Karpas-422 (cell line): ENCODE data around the gene GNMT. TPM values are rescaled to one million over a fixed set of nuclear protein-coding genes. Genes with fewer than 3 reads are reported as not detected.

ENCODE experiments used
- DNase-seq: peaks from one replicate; pipeline ENCODE4 v3.0.0-alpha.2; 2015
- H2AFZ ChIP-seq: fragments of 200-600 bp; sonication (generic); 2 replicates; pipeline ENCODE4 v1.6.1; 2014; ENCODE audit warnings: antibody characterized with exemption, low read length, mixed read lengths
- H3K27ac ChIP-seq: fragments of 200-600 bp; sonication (generic); 2 replicates; pipeline ENCODE4 v1.5.1; 2014; ENCODE audit warnings: mild to moderate bottlenecking, low read length, moderate library complexity
- H3K27me3 ChIP-seq: fragments of 200-600 bp; sonication (generic); 2 replicates; pipeline ENCODE4 v1.6.1; 2014; ENCODE audit warnings: low read length, mixed read lengths
- H3K36me3 ChIP-seq: fragments of 200-600 bp; sonication (generic); 2 replicates; pipeline ENCODE4 v1.6.1; 2014; ENCODE audit warnings: low read length, mixed read lengths; ENCODE audit not compliant: insufficient read depth
- H3K4me1 ChIP-seq: fragments of 200-600 bp; sonication (generic); 2 replicates; pipeline ENCODE4 v1.6.1; 2014; ENCODE audit warnings: mild to moderate bottlenecking, low read length, mixed read lengths
- H3K4me2 ChIP-seq: fragments of 200-600 bp; sonication (generic); 2 replicates; pipeline ENCODE4 v1.6.1; 2014; ENCODE audit warnings: low read length, low read depth, mild to moderate bottlenecking; ENCODE audit not compliant: poor library complexity, severe bottlenecking
- H3K4me3 ChIP-seq: fragments of 200-600 bp; sonication (generic); 2 replicates; pipeline ENCODE4 v1.5.1; 2014; ENCODE audit warnings: mild to moderate bottlenecking, antibody characterized with exemption, low read length, mixed read lengths
- H3K79me2 ChIP-seq: fragments of 200-600 bp; sonication (generic); 2 replicates; pipeline ENCODE4 v1.6.1; 2014; ENCODE audit warnings: mild to moderate bottlenecking, low read length, mixed read lengths
- H3K9ac ChIP-seq: fragments of 200-600 bp; sonication (generic); 2 replicates; pipeline ENCODE4 v1.6.0; 2014; ENCODE audit warnings: low read length
- H3K9me2 ChIP-seq: fragments of 200-600 bp; sonication (generic), shearing (Covaris generic); replicated peaks from 2 replicates; pipeline ENCODE4 v1.6.0; 2014; ENCODE audit warnings: mild to moderate bottlenecking, low read length, moderate library complexity; ENCODE audit not compliant: insufficient read depth
- H3K9me3 ChIP-seq: fragments of 300-700, 200-600 bp; sonication (generic); 2 replicates; pipeline ENCODE4 v1.6.1; 2014; ENCODE audit warnings: low read length, mixed read lengths
- H4K20me1 ChIP-seq: fragments of 200-600 bp; sonication (generic); 2 replicates; pipeline ENCODE4 v1.6.1; 2014; ENCODE audit warnings: mild to moderate bottlenecking, antibody characterized with exemption, low read length, low read depth; ENCODE audit not compliant: insufficient read depth
- total RNA-seq: library from RNA; depleted of rRNA; stranded (reverse); fragments of >200 nt; shearing (Covaris generic); gene quantifications from 2 replicates; pipeline ENCODE4 v1.2.3, GENCODE V29; 2014; ENCODE audit warnings: low replicate concordance

GNMT gene
- total RNA-seq, 1 experiment from 2014 or later: 0.48 TPM

DNA sequence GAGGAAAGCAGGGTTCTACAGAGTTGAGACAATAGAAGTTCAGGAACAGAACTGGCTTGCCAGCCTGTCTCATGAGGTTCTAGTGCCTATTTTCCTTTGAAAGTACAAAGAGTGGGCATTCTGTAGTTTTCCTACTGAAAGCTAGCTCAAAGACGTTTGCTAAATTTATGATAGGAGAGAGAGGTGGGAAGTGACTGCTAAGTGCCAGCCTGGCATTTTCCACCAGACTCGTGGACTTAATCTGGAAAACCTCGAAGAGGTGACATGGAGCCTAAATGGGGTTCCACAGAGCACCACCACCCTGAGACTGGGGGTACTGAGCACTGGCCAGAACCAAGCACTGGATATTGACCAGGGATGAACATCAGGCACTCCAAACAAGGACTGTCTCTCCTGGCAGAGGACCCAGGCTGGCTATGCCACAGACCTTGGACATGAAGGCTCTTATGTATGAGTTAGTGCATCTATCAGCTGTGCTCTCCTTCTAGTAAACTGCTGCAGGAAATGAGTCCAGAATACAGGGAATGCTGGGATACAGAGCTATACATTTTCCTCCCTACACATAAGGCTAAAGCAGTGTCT lies 11.3 kb downstream of the GNMT start:
- Histone ChIP-seq H3K4me2 (no peak overlapping the region), H2AFZ (no peak overlapping the region), H3K9me2 (no peaks in the 10 kb centered on the region), H3K27me3 (no peaks in the 10 kb centered on the region), H3K27ac (no peak overlapping the region), H3K9me3 (no peaks in the 10 kb centered on the region), H3K4me3 (no peak overlapping the region), H4K20me1 (no peaks in the 10 kb centered on the region), H3K9ac (no peak overlapping the region), H3K79me2 (peaks cover 12% of the 10 kb centered on the region), H3K4me1 (peaks cover 6% of the 10 kb centered on the region), H3K36me3 (peaks cover 2% of the 10 kb centered on the region; the same call in 1 of the 2 replicates)
- DNase-seq: no peak

DNA sequence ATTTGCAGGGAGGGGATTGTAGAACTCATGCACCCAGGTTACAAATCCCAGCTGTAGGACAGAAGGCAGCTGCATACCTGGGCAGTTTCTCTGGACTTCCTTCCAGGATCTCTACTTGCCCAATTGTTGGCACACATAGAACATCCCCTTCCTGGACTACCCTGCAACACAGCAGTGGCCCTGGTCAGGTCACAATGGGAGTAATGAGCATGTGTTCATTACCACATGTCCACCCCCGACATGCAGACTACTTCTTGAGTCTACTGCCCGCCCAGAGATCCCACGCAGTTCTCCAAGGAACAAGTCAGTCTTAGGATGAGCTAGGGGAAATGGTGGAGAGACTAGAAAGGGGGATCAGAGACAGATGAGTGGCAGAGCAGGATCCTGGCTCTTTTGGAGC lies 13.4 kb downstream of the GNMT start:
- Histone ChIP-seq H3K27ac (no peak overlapping the region), H3K9ac (no peak overlapping the region), H3K4me3 (no peak overlapping the region), H3K4me1 (peaks cover 19% of the 10 kb centered on the region), H2AFZ (no peak overlapping the region), H3K36me3 (peaks cover 6% of the 10 kb centered on the region; the same call in 1 of the 2 replicates), H3K27me3 (no peaks in the 10 kb centered on the region), H3K79me2 (peaks cover 32% of the 10 kb centered on the region), H3K9me3 (no peaks in the 10 kb centered on the region), H3K9me2 (no peaks in the 10 kb centered on the region), H4K20me1 (no peaks in the 10 kb centered on the region), H3K4me2 (no peak overlapping the region)
- DNase-seq: no peak

DNA sequence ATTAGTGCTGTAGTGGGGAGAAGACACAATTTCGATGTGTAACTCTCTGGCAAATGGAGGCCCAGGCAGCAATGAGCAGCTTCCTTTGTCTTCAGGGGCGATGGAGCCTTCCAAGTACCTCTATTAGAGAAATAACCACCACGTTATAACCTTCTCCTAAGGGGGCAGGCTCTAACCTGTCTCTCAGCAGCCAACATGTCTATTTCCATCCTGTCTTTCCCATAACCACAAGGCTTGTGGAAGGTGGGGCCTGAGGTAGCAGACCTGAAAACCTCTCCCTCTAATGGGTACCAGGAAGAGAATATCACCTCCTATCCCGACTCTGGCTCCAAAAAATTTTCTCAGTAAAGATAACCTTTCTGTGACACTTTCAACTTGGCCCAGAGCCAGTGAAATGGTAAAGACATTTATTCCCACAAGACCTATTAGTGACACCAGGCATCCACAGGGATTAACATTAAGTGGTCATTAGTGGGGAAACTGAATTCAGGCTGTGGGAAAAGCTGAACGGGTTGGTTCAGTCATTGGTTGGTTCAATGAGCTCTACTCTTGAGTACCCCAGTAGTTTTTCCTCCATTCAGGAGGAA lies 14.5 kb downstream of the GNMT start:
- H3K4me2 ChIP-seq: no peak overlapping the region
- no peak overlapping the region for H3K4me3 ChIP-seq
- H3K79me2 ChIP-seq: peaks cover 32% of the 10 kb centered on the region
- no peak for DNase-seq
- H3K27ac ChIP-seq: no peak overlapping the region
- no peaks in the 10 kb centered on the region for H3K27me3 ChIP-seq
- H3K4me1 ChIP-seq: peaks cover 27% of the 10 kb centered on the region
- no peaks in the 10 kb centered on the region for H4K20me1 ChIP-seq
- H3K9me2 ChIP-seq: no peaks in the 10 kb centered on the region
- H2AFZ ChIP-seq: no peak overlapping the region
- no peak overlapping the region for H3K9ac ChIP-seq
- peaks cover 6% of the 10 kb centered on the region; the same call in 1 of the 2 replicates for H3K36me3 ChIP-seq
- H3K9me3 ChIP-seq: no peaks in the 10 kb centered on the region

DNA sequence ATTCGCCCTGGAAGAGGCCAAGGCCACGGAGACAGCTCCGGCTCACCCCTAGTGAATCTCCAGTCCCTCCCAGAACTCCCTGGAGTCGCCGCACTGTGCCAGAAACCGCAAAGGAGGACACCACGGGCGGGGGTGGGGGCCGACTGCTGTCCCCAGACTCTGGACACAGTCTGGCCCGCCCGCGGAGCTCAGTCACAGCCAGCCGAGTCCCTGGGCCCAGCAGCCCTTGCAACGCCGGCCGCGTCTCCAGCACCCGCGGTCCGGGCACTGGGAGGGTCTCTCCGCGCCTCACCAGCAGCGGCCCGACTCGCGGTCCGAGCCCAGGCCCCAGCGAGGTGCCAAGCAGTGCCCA lies 17.9 kb downstream of the GNMT start:
- H3K36me3 ChIP-seq: peaks cover 6% of the 10 kb centered on the region; the same call in 1 of the 2 replicates
- peak overlapping the region; percentile 93 for H3K4me2 ChIP-seq
- H3K27me3 ChIP-seq: no peaks in the 10 kb centered on the region
- H3K9ac ChIP-seq: peak overlapping the region; percentile 94
- no peaks in the 10 kb centered on the region for H4K20me1 ChIP-seq
- peaks cover 35% of the 10 kb centered on the region for H3K4me1 ChIP-seq
- peaks cover 32% of the 10 kb centered on the region for H3K79me2 ChIP-seq
- no peaks in the 10 kb centered on the region for H3K9me3 ChIP-seq
- no peaks in the 10 kb centered on the region for H3K9me2 ChIP-seq
- no peak overlapping the region for H2AFZ ChIP-seq
- peak; percentile 60 for DNase-seq
- peak overlapping the region; percentile 43 for H3K27ac ChIP-seq
- H3K4me3 ChIP-seq: peak overlapping the region; percentile 93

DNA sequence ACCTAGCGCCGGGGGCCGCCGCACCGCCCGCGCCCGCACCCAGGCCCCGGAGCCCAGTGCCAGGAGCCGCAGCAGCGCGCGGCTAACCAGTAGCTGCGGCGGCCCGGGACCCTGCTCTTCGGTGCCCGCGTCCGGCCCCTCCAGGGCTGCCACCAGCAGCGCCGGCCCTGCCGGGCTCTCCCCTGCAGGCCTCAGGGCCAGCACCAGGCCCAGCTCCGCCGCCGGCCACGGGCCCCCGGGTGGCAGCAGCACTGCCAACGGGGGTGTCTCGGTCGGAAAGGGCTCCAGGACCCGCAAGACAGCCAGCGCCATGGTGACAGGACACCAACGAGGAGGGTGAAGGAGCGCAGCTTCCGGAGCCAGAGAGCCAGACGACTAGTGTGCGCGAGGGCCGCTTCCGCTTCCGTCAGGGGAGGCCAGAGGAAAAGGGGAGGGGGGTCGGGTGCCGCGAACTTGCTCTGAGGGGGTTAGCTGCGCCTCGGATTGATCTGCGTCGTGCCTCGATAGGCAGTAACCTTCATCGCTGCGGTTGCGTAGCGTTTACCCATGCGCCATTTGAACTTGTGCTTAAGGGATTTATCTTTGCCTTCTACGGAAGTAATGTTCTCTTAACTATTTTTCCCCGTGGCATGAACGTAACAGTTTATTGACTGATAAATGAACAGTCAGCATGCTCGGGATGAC lies 18.4 kb downstream of the GNMT start, which contains the start of gene PEX6:
Gene PEX6, minus strand, starts transcription at position 343 of the 684 bp plus-strand sequence. Its CDS starts 31 bp downstream, at position 312.
- Histone ChIP-seq H3K9me3 (no peaks in the 10 kb centered on the region), H2AFZ (peak within 1 kb of the TSS; percentile 46), H3K4me1 (peaks cover 40% of the 10 kb centered on the region), H3K4me2 (peak within 1 kb of the TSS; percentile 93), H3K36me3 (peaks cover 6% of the 10 kb centered on the region; the same call in 1 of the 2 replicates), H3K4me3 (peak within 1 kb of the TSS; percentile 93), H3K27me3 (no peaks in the 10 kb centered on the region), H4K20me1 (no peaks in the 10 kb centered on the region), H3K9ac (peak within 1 kb of the TSS; percentile 94), H3K79me2 (peaks cover 32% of the 10 kb centered on the region), H3K27ac (peak within 1 kb of the TSS; percentile 78), H3K9me2 (no peaks in the 10 kb centered on the region)
- peak; percentile 99 for DNase-seq

DNA sequence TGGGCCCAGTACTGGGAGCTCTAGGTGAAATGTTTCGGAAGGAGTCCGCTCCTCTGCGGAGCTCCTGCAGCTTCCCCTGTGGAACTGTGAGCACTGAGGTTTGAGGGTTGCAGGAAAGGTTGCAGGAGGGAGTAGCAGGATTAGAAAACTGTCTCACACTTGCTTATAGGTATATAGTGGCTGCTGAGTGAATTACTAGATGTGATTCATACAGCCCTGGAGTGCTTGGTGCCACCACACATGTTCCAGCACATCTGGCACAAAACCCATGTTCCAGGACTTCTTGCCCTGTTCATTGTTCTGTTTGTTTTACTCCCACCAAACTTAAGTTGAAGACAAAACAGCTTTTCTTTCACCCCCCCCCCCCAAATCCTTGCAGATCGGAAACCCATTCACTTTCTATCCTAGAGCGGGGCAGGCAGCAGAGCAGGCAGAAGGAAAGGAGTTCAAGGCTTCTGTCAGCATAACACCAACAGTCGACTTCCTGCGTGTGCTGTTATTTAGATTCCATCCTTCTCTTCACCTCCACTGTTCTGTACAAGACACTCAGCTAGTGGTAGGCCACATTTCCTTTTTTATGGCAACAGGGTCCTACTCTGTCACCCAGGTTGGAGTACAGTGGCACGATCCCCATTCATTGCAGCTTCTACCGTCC lies 19.1 kb downstream of the GNMT start:
- Histone ChIP-seq H3K27ac (peak overlapping the region; percentile 78), H4K20me1 (no peaks in the 10 kb centered on the region), H3K4me3 (peak overlapping the region; percentile 93), H3K4me2 (peak overlapping the region; percentile 93), H2AFZ (peak overlapping the region; percentile 46), H3K79me2 (peaks cover 34% of the 10 kb centered on the region), H3K36me3 (peaks cover 6% of the 10 kb centered on the region; the same call in 1 of the 2 replicates), H3K9me3 (no peaks in the 10 kb centered on the region), H3K9ac (peak overlapping the region; percentile 94), H3K4me1 (peaks cover 41% of the 10 kb centered on the region), H3K9me2 (no peaks in the 10 kb centered on the region), H3K27me3 (no peaks in the 10 kb centered on the region)
- no peak for DNase-seq

DNA sequence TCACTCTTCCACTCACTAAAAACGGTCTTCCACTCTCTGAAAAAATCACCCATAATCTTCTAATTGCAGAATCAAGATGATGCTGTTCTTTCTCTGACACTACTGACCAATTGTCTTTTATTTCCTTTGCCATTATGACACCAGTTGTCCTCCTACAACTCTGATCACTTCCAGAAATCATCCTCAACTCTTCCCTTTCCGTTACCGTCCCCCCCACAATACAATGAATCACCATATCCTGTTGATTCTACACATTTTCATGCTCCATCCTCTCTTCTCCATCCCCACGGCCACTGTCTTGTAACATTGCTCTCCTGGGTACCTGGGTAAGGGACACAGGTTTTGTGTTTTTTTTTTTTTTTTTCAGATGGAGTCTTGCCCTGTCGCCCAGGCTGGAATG lies 21.3 kb downstream of the GNMT start:
- no peaks in the 10 kb centered on the region for H3K9me2 ChIP-seq
- peaks cover 52% of the 10 kb centered on the region for H3K4me1 ChIP-seq
- no peaks in the 10 kb centered on the region for H4K20me1 ChIP-seq
- no peak overlapping the region for H3K9ac ChIP-seq
- peaks cover 44% of the 10 kb centered on the region for H3K79me2 ChIP-seq
- H3K4me2 ChIP-seq: no peak overlapping the region
- no peak for DNase-seq
- no peak overlapping the region for H3K4me3 ChIP-seq
- no peaks in the 10 kb centered on the region for H3K9me3 ChIP-seq
- H3K27ac ChIP-seq: no peak overlapping the region
- peaks cover 4% of the 10 kb centered on the region; the same call in 1 of the 2 replicates for H3K36me3 ChIP-seq
- no peaks in the 10 kb centered on the region for H3K27me3 ChIP-seq
- no peak overlapping the region for H2AFZ ChIP-seq
